Measurements from ENCODE around the gene DCDC2.

DNA sequence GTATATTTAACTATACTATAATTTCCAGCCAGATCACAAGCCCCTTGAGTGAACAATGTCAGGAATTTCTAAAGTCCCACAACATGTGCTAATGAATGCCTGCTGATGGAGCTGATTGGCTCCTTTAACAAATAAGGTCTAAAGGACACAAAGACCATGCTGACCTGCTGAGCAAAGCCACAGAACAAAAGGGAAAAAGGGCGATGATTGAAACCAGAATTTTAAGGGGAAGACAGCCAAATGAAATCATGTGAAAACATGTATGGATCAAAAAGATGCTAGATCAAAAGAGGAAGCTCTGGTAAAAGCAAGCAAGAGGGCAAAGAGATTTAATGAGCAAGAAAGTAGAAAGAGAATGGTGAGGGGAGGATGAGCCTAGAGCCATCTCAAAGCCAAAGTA is 105.6 kb downstream of the DCDC2 start:
- TF ChIP-seq, protein P1, sequence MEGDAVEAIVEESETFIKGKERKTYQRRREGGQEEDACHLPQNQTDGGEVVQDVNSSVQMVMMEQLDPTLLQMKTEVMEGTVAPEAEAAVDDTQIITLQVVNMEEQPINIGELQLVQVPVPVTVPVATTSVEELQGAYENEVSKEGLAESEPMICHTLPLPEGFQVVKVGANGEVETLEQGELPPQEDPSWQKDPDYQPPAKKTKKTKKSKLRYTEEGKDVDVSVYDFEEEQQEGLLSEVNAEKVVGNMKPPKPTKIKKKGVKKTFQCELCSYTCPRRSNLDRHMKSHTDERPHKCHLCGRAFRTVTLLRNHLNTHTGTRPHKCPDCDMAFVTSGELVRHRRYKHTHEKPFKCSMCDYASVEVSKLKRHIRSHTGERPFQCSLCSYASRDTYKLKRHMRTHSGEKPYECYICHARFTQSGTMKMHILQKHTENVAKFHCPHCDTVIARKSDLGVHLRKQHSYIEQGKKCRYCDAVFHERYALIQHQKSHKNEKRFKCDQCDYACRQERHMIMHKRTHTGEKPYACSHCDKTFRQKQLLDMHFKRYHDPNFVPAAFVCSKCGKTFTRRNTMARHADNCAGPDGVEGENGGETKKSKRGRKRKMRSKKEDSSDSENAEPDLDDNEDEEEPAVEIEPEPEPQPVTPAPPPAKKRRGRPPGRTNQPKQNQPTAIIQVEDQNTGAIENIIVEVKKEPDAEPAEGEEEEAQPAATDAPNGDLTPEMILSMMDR (IDR thresholded peaks at IDR 0.05; ENCODE audit: low read depth, low read length, missing input control), result no peak
- TF ChIP-seq NR2F2 (IDR thresholded peaks at IDR 0.05), result no peak
- TF ChIP-seq RXRA (IDR thresholded peaks at IDR 0.05), result no peak
- TF ChIP-seq GABPA (IDR thresholded peaks at IDR 0.05 in 1 of 2, conservative IDR thresholded peaks at IDR 0.05 in 1 of 2), result no peak
- TF ChIP-seq EGR1 (IDR thresholded peaks at IDR 0.05; ENCODE audit: low read depth in 2 of 2), result no peak
- TF ChIP-seq HNF4A (conservative IDR thresholded peaks at IDR 0.05), result no peak

Measured in liver (tissue), 3 donors.